SU-DHL-6 (cell line): ENCODE results near the gene PORCN.
A peak's percentile ranks its signal among the peaks of the same experiment; 100 is the strongest.

Experiments used
- H2AFZ ChIP-seq: fragments of 200-600 bp; sonication (generic); 2 replicates; pipeline ENCODE4 v1.6.1; 2014; ENCODE audit warnings: low read depth, mild to moderate bottlenecking, moderate library complexity, mixed read lengths, antibody characterized with exemption, low read length; ENCODE audit not compliant: severe bottlenecking
- H3F3A ChIP-seq: fragments of 200-600 bp; shearing (Covaris generic); 2 replicates; pipeline ENCODE4 v1.6.0; 2016; ENCODE audit warnings: antibody characterized with exemption, mild to moderate bottlenecking; ENCODE audit not compliant: insufficient read depth
- H3K27ac ChIP-seq: fragments of 200-600 bp; sonication (generic); 2 replicates; pipeline ENCODE4 v1.5.1; 2016; ENCODE audit warnings: low read depth, mild to moderate bottlenecking, low read length, moderate library complexity, mixed read lengths
- H3K27me3 ChIP-seq: fragments of 200-600 bp; sonication (generic), shearing (Covaris generic); 2 replicates; pipeline ENCODE4 v1.6.0; 2014; ENCODE audit warnings: mild to moderate bottlenecking, low read length
- H3K36me3 ChIP-seq: fragments of 200-600 bp; sonication (generic); 2 replicates; pipeline ENCODE4 v1.6.1; 2014; ENCODE audit warnings: mild to moderate bottlenecking, low read length, mixed read lengths
- H3K4me2 ChIP-seq: fragments of 300-600, 200-600 bp; shearing (Covaris generic), sonication (generic); 2 replicates; pipeline ENCODE4 v1.6.0; 2014; ENCODE audit warnings: low read length, low read depth, mild to moderate bottlenecking; ENCODE audit not compliant: poor library complexity, severe bottlenecking
- H3K4me3 ChIP-seq: fragments of 200-600 bp; sonication (generic); 2 replicates; pipeline ENCODE4 v1.5.1; 2014; ENCODE audit warnings: antibody characterized with exemption, low read length, mild to moderate bottlenecking, mixed read lengths; ENCODE audit not compliant: insufficient read depth, poor library complexity, severe bottlenecking
- H3K79me2 ChIP-seq: fragments of 200-600 bp; sonication (generic); 2 replicates; pipeline ENCODE4 v1.6.1; 2014; ENCODE audit warnings: mild to moderate bottlenecking, low read length, moderate library complexity; ENCODE audit not compliant: insufficient read depth
- H3K9ac ChIP-seq: fragments of 200-600 bp; sonication (generic); 2 replicates; pipeline ENCODE4 v1.7.0; 2014; ENCODE audit warnings: mild to moderate bottlenecking, low read length
- H3K9me2 ChIP-seq: fragments of 200-600 bp; sonication (generic); replicated peaks from 2 replicates; pipeline ENCODE4 v1.6.1; 2014; ENCODE audit warnings: low read length; ENCODE audit not compliant: insufficient read depth
- H3K9me3 ChIP-seq: fragments of 200-600 bp; sonication (generic); 2 replicates; pipeline ENCODE4 v1.6.1; 2014; ENCODE audit warnings: low read length, mixed read lengths; ENCODE audit not compliant: insufficient read depth
- H4K20me1 ChIP-seq: fragments of 200-600 bp; sonication (generic); 2 replicates; pipeline ENCODE4 v1.6.1; 2014; ENCODE audit warnings: low read depth, mild to moderate bottlenecking, antibody characterized with exemption, low read length, moderate library complexity, mixed read lengths
- CTCF ChIP-seq: fragments of 200-600 bp; sonication (generic); IDR thresholded peaks from one replicate; pipeline ENCODE4 v1.5.1; 2017; ENCODE audit warnings: antibody characterized with exemption, mild to moderate bottlenecking, low read length, moderate library complexity; ENCODE audit not compliant: insufficient read depth, poor library complexity, severe bottlenecking
- EZH2phosphoT487 ChIP-seq: fragments of 200-600 bp; sonication (generic), shearing (Covaris generic); conservative IDR thresholded peaks from 2 replicates; pipeline ENCODE4 v1.6.1; 2018; ENCODE audit warnings: mild to moderate bottlenecking, antibody characterized with exemption, low read length, moderate library complexity, mixed read lengths

The PORCN gene

GRCh38 chrX:48508400-48509244, at the start of gene PORCN:
TSS of gene PORCN (plus strand) at chrX:48508992. CDS start at chrX:48509821, 829 bp downstream.
- Histone ChIP-seq H3K27ac (peak within 1 kb of the TSS; percentile 49; the same call in 1 of the 2 replicates), H3K4me2 (peak within 1 kb of the TSS; percentile 66), H3K4me3 (peak within 1 kb of the TSS; percentile 71), H3K9me2 (no peaks in the 10 kb centered on the region), H2AFZ (peak within 1 kb of the TSS; percentile 91), H3K79me2 (no peaks in the 10 kb centered on the region), H3K9me3 (no peaks in the 10 kb centered on the region), H3K36me3 (no peaks in the 10 kb centered on the region), H3F3A (no peaks in the 10 kb centered on the region; the same call in 1 of the 2 replicates), H3K27me3 (no peaks in the 10 kb centered on the region), H4K20me1 (no peaks in the 10 kb centered on the region), H3K9ac (peak within 1 kb of the TSS; percentile 81)
- TF ChIP-seq EZH2phosphoT487 = no peak
- no peak for TF ChIP-seq CTCF

GRCh38 chrX:48459483-48459882, 49.3 kb upstream of the PORCN start:
- H2AFZ ChIP-seq = no peak overlapping the region
- H3F3A ChIP-seq = no peaks in the 10 kb centered on the region
- no peak overlapping the region for H3K9ac ChIP-seq
- no peak overlapping the region for H3K27ac ChIP-seq
- H3K27me3 ChIP-seq = no peaks in the 10 kb centered on the region
- no peaks in the 10 kb centered on the region for H3K36me3 ChIP-seq
- no peak overlapping the region for H3K4me2 ChIP-seq
- no peaks in the 10 kb centered on the region for H3K79me2 ChIP-seq
- no peaks in the 10 kb centered on the region for H4K20me1 ChIP-seq
- no peak overlapping the region for H3K4me3 ChIP-seq
- H3K9me2 ChIP-seq = no peaks in the 10 kb centered on the region
- H3K9me3 ChIP-seq = no peaks in the 10 kb centered on the region
- TF ChIP-seq CTCF = no peak
- no peak for TF ChIP-seq EZH2phosphoT487

GRCh38 chrX:48460031-48460430, 48.8 kb upstream of the PORCN start:
- no peaks in the 10 kb centered on the region for H3F3A ChIP-seq
- H3K4me2 ChIP-seq = no peak overlapping the region
- no peaks in the 10 kb centered on the region for H3K9me3 ChIP-seq
- no peak overlapping the region for H3K4me3 ChIP-seq
- no peaks in the 10 kb centered on the region for H3K9me2 ChIP-seq
- H3K27me3 ChIP-seq = no peaks in the 10 kb centered on the region
- H3K9ac ChIP-seq = no peak overlapping the region
- no peak overlapping the region for H3K27ac ChIP-seq
- H2AFZ ChIP-seq = no peak overlapping the region
- no peaks in the 10 kb centered on the region for H3K36me3 ChIP-seq
- no peaks in the 10 kb centered on the region for H4K20me1 ChIP-seq
- H3K79me2 ChIP-seq = no peaks in the 10 kb centered on the region
- no peak for TF ChIP-seq EZH2phosphoT487
- TF ChIP-seq CTCF = no peak
